ENCODE data around the gene C16orf87.

DNA sequence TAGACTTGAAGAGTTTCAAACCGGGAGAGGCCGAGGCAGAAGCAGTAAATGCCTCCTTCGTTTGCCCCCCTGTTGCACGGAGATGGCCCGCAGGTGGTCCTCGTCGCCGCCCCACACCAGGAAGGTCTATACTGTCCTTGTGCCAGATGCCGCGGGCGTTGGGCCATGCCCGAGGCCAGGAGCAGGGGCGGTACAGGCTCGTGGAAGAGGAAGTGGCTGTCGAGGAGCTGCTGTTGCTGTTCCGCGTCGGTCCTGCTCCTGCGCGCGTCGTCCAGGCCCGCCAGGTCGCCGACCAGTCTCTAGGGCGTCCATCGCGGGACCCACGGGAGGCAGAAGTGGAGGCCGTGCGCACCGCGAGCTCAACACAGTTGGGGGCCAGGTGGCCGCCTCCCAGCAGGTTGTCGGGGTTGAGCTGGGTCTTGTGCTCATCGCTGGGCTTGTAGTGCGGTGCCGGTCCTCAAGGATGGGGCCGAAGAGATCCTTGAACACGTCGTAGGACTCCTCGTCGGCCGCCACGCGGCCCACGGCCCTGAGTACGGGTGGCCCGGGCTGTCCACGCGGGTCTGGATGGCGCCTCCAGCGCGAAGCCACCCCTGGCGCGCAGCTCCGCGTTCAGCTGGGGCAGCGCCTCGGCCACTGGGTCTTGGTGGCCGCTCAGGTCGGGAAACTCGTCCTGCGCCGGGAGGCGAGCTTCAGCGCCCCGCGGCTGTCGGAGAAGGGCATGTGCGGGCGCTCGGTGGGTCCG is 13.1 kb upstream of the C16orf87 start:
- TF ChIP-seq ZNF274 (IDR thresholded peaks at IDR 0.05; ENCODE audit: low read depth, low read length) (no peak), SUZ12 (IDR thresholded peaks at IDR 0.05; ENCODE audit: extremely low read depth, insufficient read depth, insufficient read length) (no peak), YY1 (IDR thresholded peaks at IDR 0.05; ENCODE audit: insufficient read depth, insufficient read length) (no peak)
